Mucosa of stomach (tissue), 1 donor: Measurements from ENCODE around the gene MPPED2.

Experiments
- H3K27me3 ChIP-seq: one replicate; pipeline ENCODE4 v1.7.0; 2013; ENCODE audit warnings: mild to moderate bottlenecking, low read length; ENCODE audit not compliant: control insufficient read depth, insufficient read depth
- H3K36me3 ChIP-seq: one replicate; pipeline ENCODE4 v1.7.0; 2013; ENCODE audit warnings: low read length; ENCODE audit not compliant: control insufficient read depth, insufficient read depth
- H3K4me1 ChIP-seq: one replicate; pipeline ENCODE4 v1.7.0; 2013; ENCODE audit warnings: mild to moderate bottlenecking, low read length; ENCODE audit not compliant: control insufficient read depth, insufficient read depth
- H3K4me3 ChIP-seq: one replicate; pipeline ENCODE4 v1.7.0; 2013; ENCODE audit warnings: low read length
- H3K9ac ChIP-seq: one replicate; pipeline ENCODE4 v1.7.0; 2013; ENCODE audit warnings: mild to moderate bottlenecking, low read length, moderate library complexity
- H3K9me3 ChIP-seq: one replicate; pipeline ENCODE4 v1.7.0; 2013; ENCODE audit warnings: mild to moderate bottlenecking, low read length, moderate library complexity; ENCODE audit not compliant: control insufficient read depth
- donor health status: Pancreatic carcinoma.

The MPPED2 gene

GRCh38 chr11:30511408-30511807 is 74.7 kb downstream of the MPPED2 start:
- Histone ChIP-seq H3K36me3 (no peaks in the 10 kb centered on the region), H3K27me3 (no peaks in the 10 kb centered on the region), H3K4me3 (no peak overlapping the region), H3K9me3 (no peaks in the 10 kb centered on the region), H3K4me1 (no peaks in the 10 kb centered on the region), H3K9ac (no peak overlapping the region)

GRCh38 chr11:30510750-30511149 is 75.4 kb downstream of the MPPED2 start:
- no peaks in the 10 kb centered on the region for H3K9me3 ChIP-seq
- H3K27me3 ChIP-seq, result no peaks in the 10 kb centered on the region
- no peaks in the 10 kb centered on the region for H3K36me3 ChIP-seq
- H3K4me1 ChIP-seq, result no peaks in the 10 kb centered on the region
- no peak overlapping the region for H3K9ac ChIP-seq
- no peak overlapping the region for H3K4me3 ChIP-seq

GRCh38 chr11:30509364-30509763 is 76.8 kb downstream of the MPPED2 start:
- H3K27me3 ChIP-seq, result no peaks in the 10 kb centered on the region
- no peak overlapping the region for H3K4me3 ChIP-seq
- no peaks in the 10 kb centered on the region for H3K9me3 ChIP-seq
- H3K36me3 ChIP-seq, result no peaks in the 10 kb centered on the region
- H3K4me1 ChIP-seq, result no peaks in the 10 kb centered on the region
- H3K9ac ChIP-seq, result no peak overlapping the region

GRCh38 chr11:30508594-30508993 is 77.6 kb downstream of the MPPED2 start:
- no peaks in the 10 kb centered on the region for H3K9me3 ChIP-seq
- H3K9ac ChIP-seq, result no peak overlapping the region
- no peaks in the 10 kb centered on the region for H3K36me3 ChIP-seq
- no peaks in the 10 kb centered on the region for H3K27me3 ChIP-seq
- no peak overlapping the region for H3K4me3 ChIP-seq
- no peaks in the 10 kb centered on the region for H3K4me1 ChIP-seq

GRCh38 chr11:30505603-30506002 is 80.5 kb downstream of the MPPED2 start:
- no peaks in the 10 kb centered on the region for H3K27me3 ChIP-seq
- H3K4me3 ChIP-seq, result no peak overlapping the region
- no peaks in the 10 kb centered on the region for H3K36me3 ChIP-seq
- H3K4me1 ChIP-seq, result no peaks in the 10 kb centered on the region
- no peak overlapping the region for H3K9ac ChIP-seq
- no peaks in the 10 kb centered on the region for H3K9me3 ChIP-seq

- Histone ChIP-seq H3K27me3 (no peaks in the 10 kb centered on the region), H3K9me3 (no peaks in the 10 kb centered on the region), H3K36me3 (no peaks in the 10 kb centered on the region), H3K9ac (no peak overlapping the region), H3K4me1 (no peaks in the 10 kb centered on the region), H3K4me3 (no peak overlapping the region)
Observed at GRCh38 chr11:30504468-30504867, 81.7 kb downstream of the MPPED2 start.

- Histone ChIP-seq H3K4me3 (no peak overlapping the region), H3K9me3 (no peaks in the 10 kb centered on the region), H3K27me3 (no peaks in the 10 kb centered on the region), H3K9ac (no peak overlapping the region), H3K36me3 (no peaks in the 10 kb centered on the region), H3K4me1 (no peaks in the 10 kb centered on the region)
Observed at GRCh38 chr11:30503156-30503555, 83.0 kb downstream of the MPPED2 start.

GRCh38 chr11:30502305-30502704 is 83.8 kb downstream of the MPPED2 start:
- no peaks in the 10 kb centered on the region for H3K27me3 ChIP-seq
- H3K4me3 ChIP-seq, result no peak overlapping the region
- H3K9ac ChIP-seq, result no peak overlapping the region
- no peaks in the 10 kb centered on the region for H3K4me1 ChIP-seq
- H3K9me3 ChIP-seq, result no peaks in the 10 kb centered on the region
- H3K36me3 ChIP-seq, result no peaks in the 10 kb centered on the region

- H3K36me3 ChIP-seq, result no peaks in the 10 kb centered on the region
- H3K9me3 ChIP-seq, result no peaks in the 10 kb centered on the region
- H3K4me3 ChIP-seq, result no peak overlapping the region
- no peak overlapping the region for H3K9ac ChIP-seq
- H3K4me1 ChIP-seq, result no peaks in the 10 kb centered on the region
- H3K27me3 ChIP-seq, result no peaks in the 10 kb centered on the region
Observed at GRCh38 chr11:30501744-30502143, 84.4 kb downstream of the MPPED2 start.

- Histone ChIP-seq H3K9me3 (no peaks in the 10 kb centered on the region), H3K27me3 (no peaks in the 10 kb centered on the region), H3K4me3 (no peak overlapping the region), H3K9ac (no peak overlapping the region), H3K36me3 (no peaks in the 10 kb centered on the region), H3K4me1 (no peaks in the 10 kb centered on the region)
Observed at GRCh38 chr11:30499940-30500339, 86.2 kb downstream of the MPPED2 start.

- Histone ChIP-seq H3K4me3 (no peak overlapping the region), H3K4me1 (no peaks in the 10 kb centered on the region), H3K9ac (no peak overlapping the region), H3K9me3 (no peaks in the 10 kb centered on the region), H3K36me3 (no peaks in the 10 kb centered on the region), H3K27me3 (no peaks in the 10 kb centered on the region)
Observed at GRCh38 chr11:30497600-30497999, 88.6 kb downstream of the MPPED2 start.

- Histone ChIP-seq H3K36me3 (no peaks in the 10 kb centered on the region), H3K9ac (no peak overlapping the region), H3K4me3 (no peak overlapping the region), H3K4me1 (no peaks in the 10 kb centered on the region), H3K9me3 (no peaks in the 10 kb centered on the region), H3K27me3 (no peaks in the 10 kb centered on the region)
Observed at GRCh38 chr11:30496935-30497334, 89.2 kb downstream of the MPPED2 start.

- no peaks in the 10 kb centered on the region for H3K36me3 ChIP-seq
- H3K4me3 ChIP-seq, result no peak overlapping the region
- no peak overlapping the region for H3K9ac ChIP-seq
- H3K9me3 ChIP-seq, result no peaks in the 10 kb centered on the region
- H3K27me3 ChIP-seq, result no peaks in the 10 kb centered on the region
- no peaks in the 10 kb centered on the region for H3K4me1 ChIP-seq
Observed at GRCh38 chr11:30495437-30495836, 90.7 kb downstream of the MPPED2 start.
